GM23338 (cell line): Measurements from ENCODE around the gene FLT1. TPM values are rescaled to one million over a fixed set of nuclear protein-coding genes. Genes with fewer than 3 reads are reported as not detected.

Experiments
- ATAC-seq: fragments of 200-7000 bp; cut with Tn5 transposase; 3 replicates; pipeline ENCODE4 v1.9.1; 2020
- DNase-seq: peaks from one replicate; pipeline ENCODE4 v3.0.0-alpha.2; 2015; ENCODE audit warnings: low spot score
- H2AFZ ChIP-seq: fragments of 200-600 bp; sonication (generic); 2 replicates; pipeline ENCODE4 v1.8.0; 2016; ENCODE audit warnings: antibody characterized with exemption, mild to moderate bottlenecking, moderate library complexity
- H3F3A ChIP-seq: fragments of 200-600 bp; sonication (generic); replicated peaks from 2 replicates; pipeline ENCODE4 v1.8.0; 2017; ENCODE audit warnings: antibody characterized with exemption, mixed run types, low read depth
- H3K27ac ChIP-seq: fragments of 200-600 bp; sonication (generic); 2 replicates; pipeline ENCODE4 v1.6.1; 2016; ENCODE audit warnings: low read depth
- H3K27me3 ChIP-seq: fragments of 200-600 bp; sonication (generic); 2 replicates; pipeline ENCODE4 v1.8.0; 2016; ENCODE audit warnings: mild to moderate bottlenecking, mixed run types, moderate library complexity; ENCODE audit not compliant: insufficient read depth
- H3K36me3 ChIP-seq: fragments of 200-600 bp; sonication (generic); 2 replicates; pipeline ENCODE4 v1.8.0; 2016; ENCODE audit warnings: mild to moderate bottlenecking; ENCODE audit not compliant: insufficient read depth
- H3K4me1 ChIP-seq: fragments of 200-600 bp; sonication (generic); 2 replicates; pipeline ENCODE4 v1.8.0; 2016; ENCODE audit warnings: mild to moderate bottlenecking, moderate library complexity; ENCODE audit not compliant: insufficient read depth
- H3K4me2 ChIP-seq: fragments of 200-600 bp; sonication (generic); 2 replicates; pipeline ENCODE4 v1.7.1; 2017; ENCODE audit warnings: mixed run types
- H3K4me3 ChIP-seq: fragments of 200-600 bp; sonication (generic); 2 replicates; pipeline ENCODE4 v1.6.1; 2016; ENCODE audit warnings: mixed run types
- H3K79me2 ChIP-seq: fragments of 200-600 bp; sonication (generic); replicated peaks from 2 replicates; pipeline ENCODE4 v1.8.0; 2017; ENCODE audit warnings: mild to moderate bottlenecking; ENCODE audit not compliant: insufficient read depth
- H3K9me2 ChIP-seq: fragments of 200-600 bp; sonication (generic); 2 replicates; pipeline ENCODE4 v1.8.0; 2017; ENCODE audit not compliant: insufficient read depth
- H4K20me1 ChIP-seq: fragments of 200-600 bp; sonication (generic); replicated peaks from 2 replicates; pipeline ENCODE4 v1.8.0; 2017; ENCODE audit warnings: mild to moderate bottlenecking; ENCODE audit not compliant: insufficient read depth
- H3K27ac Mint-ChIP-seq: 2 replicates; pipeline ENCODE4 v1.8.0; 2020; ENCODE audit warnings: inconsistent platforms, mild to moderate bottlenecking, moderate library complexity, mixed read lengths
- H3K27me3 Mint-ChIP-seq: 3 replicates; pipeline ENCODE4 v1.8.0; 2022; ENCODE audit warnings: low read depth, mild to moderate bottlenecking, moderate library complexity, mixed read lengths, inconsistent platforms; ENCODE audit not compliant: insufficient read depth, poor library complexity
- H3K36me3 Mint-ChIP-seq: 3 replicates; pipeline ENCODE4 v1.8.0; 2021; ENCODE audit warnings: low read depth, mild to moderate bottlenecking, inconsistent platforms, moderate library complexity, mixed read lengths
- H3K4me1 Mint-ChIP-seq: 3 replicates; pipeline ENCODE4 v1.8.0; 2020; ENCODE audit warnings: mild to moderate bottlenecking, inconsistent platforms, mixed read lengths
- H3K4me3 Mint-ChIP-seq: 3 replicates; pipeline ENCODE4 v1.8.0; 2021; ENCODE audit warnings: moderate library complexity, mild to moderate bottlenecking, inconsistent platforms, mixed read lengths
- H3K9me3 Mint-ChIP-seq: 3 replicates; pipeline ENCODE4 v1.8.0; 2020; ENCODE audit warnings: moderate library complexity, mild to moderate bottlenecking, inconsistent platforms, mixed read lengths
- CREB1 ChIP-seq: fragments of 250-450 bp; sonication (Bioruptor Pico); IDR thresholded peaks from 2 replicates; pipeline ENCODE4 v1.5.0; 2020; ENCODE audit warnings: low read depth, mild to moderate bottlenecking, moderate library complexity
- CTCF ChIP-seq, 2 experiments: fragments of 200-600 bp in 1 of 2; sonication (generic) in 1 of 2; conservative IDR thresholded peaks; 2 replicates each; pipeline versions ENCODE4 v1.5.1 to v1.6.1; 2016 to 2017; ENCODE audit warnings: antibody characterized with exemption in 2 of 2, low read depth in 2 of 2, mild to moderate bottlenecking in 2 of 2, moderate library complexity in 1 of 2
- ETS1 ChIP-seq: IDR thresholded peaks from 2 replicates; pipeline ENCODE4 v1.6.1; 2016; ENCODE audit warnings: antibody characterized with exemption
- EZH2 ChIP-seq: fragments of 200-600 bp; sonication (generic); IDR thresholded peaks from one replicate; pipeline ENCODE4 v1.8.0; 2017; ENCODE audit warnings: antibody characterized with exemption, mild to moderate bottlenecking, low read depth; ENCODE audit not compliant: unreplicated experiment
- EZH2phosphoT487 ChIP-seq: fragments of 200-600 bp; sonication (generic); IDR thresholded peaks from one replicate; pipeline ENCODE4 v1.8.1; 2018; ENCODE audit warnings: antibody characterized with exemption; ENCODE audit not compliant: unreplicated experiment
- JUNB ChIP-seq: IDR thresholded peaks from one replicate; pipeline ENCODE4 v1.6.1; 2016; ENCODE audit warnings: antibody characterized with exemption; ENCODE audit not compliant: unreplicated experiment
- NANOG ChIP-seq: IDR thresholded peaks from 2 replicates; pipeline ENCODE4 v1.6.1; 2016; ENCODE audit warnings: antibody characterized with exemption, borderline replicate concordance
- POLR2AphosphoS5 ChIP-seq: IDR thresholded peaks from 2 replicates; pipeline ENCODE4 v1.6.1; 2016; ENCODE audit warnings: antibody characterized with exemption, low read depth
- REST ChIP-seq: IDR thresholded peaks from one replicate; pipeline ENCODE4 v1.6.1; 2018; ENCODE audit warnings: antibody characterized with exemption; ENCODE audit not compliant: unreplicated experiment
- STAT1 ChIP-seq: IDR thresholded peaks from one replicate; pipeline ENCODE4 v1.6.1; 2016; ENCODE audit warnings: antibody characterized with exemption; ENCODE audit not compliant: unreplicated experiment
- ZNF114 ChIP-seq: fragments of 250-450 bp; sonication (Bioruptor Pico); IDR thresholded peaks from 2 replicates; pipeline ENCODE4 v1.5.0; 2020; ENCODE audit warnings: mild to moderate bottlenecking, moderate library complexity
- ZNF331 ChIP-seq: fragments of 250-450 bp; sonication (Bioruptor Pico); IDR thresholded peaks from 2 replicates; pipeline ENCODE4 v1.5.0; 2020; ENCODE audit warnings: low read depth, mild to moderate bottlenecking, moderate library complexity
- ZNF462 ChIP-seq: fragments of 250-450 bp; sonication (Bioruptor Pico); IDR thresholded peaks from 2 replicates; pipeline ENCODE4 v1.5.0; 2020; ENCODE audit warnings: mild to moderate bottlenecking, moderate library complexity
- polyA plus RNA-seq: library from polyadenylated mRNA; unstranded; fragments of >200 nt; fragmentation: Nextera tagmentation; extraction: Ambion mirVana; gene quantifications from 2 replicates; pipeline ENCODE4 v1.2.1, GENCODE V29; 2016
- total RNA-seq: library from RNA; depleted of rRNA; stranded (reverse); fragments of >200 nt; shearing (Covaris generic); gene quantifications from 2 replicates; pipeline ENCODE4 v1.2.3, GENCODE V29; 2014

FLT1 gene
- total and polyA plus RNA-seq, 2 experiments from 2014 or later: 26.8 to 116 TPM

- DNase-seq (no peak), ATAC-seq (no peak)
- no peaks in the 10 kb centered on the region; the same call in none of the 3 replicates for H3K4me1 Mint-ChIP-seq
- Histone ChIP-seq H3K27me3 (no peaks in the 10 kb centered on the region), H3K4me3 (no peak overlapping the region), H3K27ac (no peak overlapping the region), H3K9me2 (no peaks in the 10 kb centered on the region), H3K79me2 (no peaks in the 10 kb centered on the region), H3K4me1 (no peaks in the 10 kb centered on the region), H3K4me2 (no peak overlapping the region), H3F3A (no peaks in the 10 kb centered on the region), H2AFZ (no peak overlapping the region), H3K36me3 (peaks cover 17% of the 10 kb centered on the region), H4K20me1 (no peaks in the 10 kb centered on the region)
- no peak overlapping the region for H3K4me3 Mint-ChIP-seq
- no peak overlapping the region for H3K27ac Mint-ChIP-seq
- H3K36me3 Mint-ChIP-seq: peaks cover 17% of the 10 kb centered on the region
- no peaks in the 10 kb centered on the region for H3K9me3 Mint-ChIP-seq
- peaks cover 11% of the 10 kb centered on the region for H3K27me3 Mint-ChIP-seq
- TF ChIP-seq ZNF462 (CRISPR knock-in tag) (no peak), REST (no peak), ETS1 (no peak), CREB1 (CRISPR knock-in tag) (no peak), ZNF114 (no peak), ZNF331 (CRISPR knock-in tag) (no peak), EZH2phosphoT487 (no peak), POLR2AphosphoS5 (no peak), NANOG (no peak), STAT1 (no peak), JUNB (no peak), EZH2 (no peak), CTCF (conservative IDR thresholded peaks at IDR 0.05; ENCODE audit: low read depth in 2 of 2) (no peak)
Observed at GRCh38 chr13:28320209-28320608, 174.7 kb downstream of the FLT1 start.
